Ishikawa (cell line): ENCODE measurements around the gene NEURL1.

ENCODE experiments used
- CEBPB ChIP-seq: IDR thresholded peaks from 2 replicates; pipeline ENCODE4 v1.6.1; 2012
- CREB1 ChIP-seq: IDR thresholded peaks from 2 replicates; pipeline ENCODE4 v1.6.1; 2012; ENCODE audit warnings: low read depth
- EGR1 ChIP-seq: IDR thresholded peaks from 2 replicates; pipeline ENCODE4 v1.6.1; 2012
- EP300 ChIP-seq: IDR thresholded peaks from 2 replicates; pipeline ENCODE4 v1.6.1; 2012; ENCODE audit warnings: borderline replicate concordance
- FOXM1 ChIP-seq: IDR thresholded peaks from 2 replicates; pipeline ENCODE4 v1.6.1; 2012; ENCODE audit warnings: low read depth, borderline replicate concordance
- NFIC ChIP-seq: IDR thresholded peaks from 2 replicates; pipeline ENCODE4 v1.6.1; 2012
- RAD21 ChIP-seq: IDR thresholded peaks from 2 replicates; pipeline ENCODE4 v1.6.1; 2012; ENCODE audit warnings: low read depth
- REST ChIP-seq: IDR thresholded peaks from 2 replicates; pipeline ENCODE4 v1.6.1; 2012; ENCODE audit warnings: low read depth, mild to moderate bottlenecking
- TAF1 ChIP-seq: IDR thresholded peaks from 2 replicates; pipeline ENCODE4 v1.6.1; 2012; ENCODE audit warnings: low read depth, mild to moderate bottlenecking
- TCF12 ChIP-seq: IDR thresholded peaks from 2 replicates; pipeline ENCODE4 v1.6.1; 2012; ENCODE audit warnings: low read depth
- TEAD4 ChIP-seq: IDR thresholded peaks from 2 replicates; pipeline ENCODE4 v1.6.1; 2012
- YY1 ChIP-seq: IDR thresholded peaks from 2 replicates; pipeline ENCODE4 v1.6.1; 2012; ENCODE audit warnings: low read depth
- ZBTB7A ChIP-seq: IDR thresholded peaks from 2 replicates; pipeline ENCODE4 v1.6.1; 2012; ENCODE audit warnings: low read depth
- TF ChIP-seq, protein P1 (sequence below): IDR thresholded peaks from 2 replicates; pipeline ENCODE4 v1.6.1; 2012

Gene NEURL1

GRCh38 chr10:103457176-103457712, 36.3 kb upstream of the NEURL1 start:
- TF ChIP-seq EGR1 (no peak), RAD21 (no peak), ZBTB7A (no peak), TCF12 (no peak)
- TF ChIP-seq, protein P1, sequence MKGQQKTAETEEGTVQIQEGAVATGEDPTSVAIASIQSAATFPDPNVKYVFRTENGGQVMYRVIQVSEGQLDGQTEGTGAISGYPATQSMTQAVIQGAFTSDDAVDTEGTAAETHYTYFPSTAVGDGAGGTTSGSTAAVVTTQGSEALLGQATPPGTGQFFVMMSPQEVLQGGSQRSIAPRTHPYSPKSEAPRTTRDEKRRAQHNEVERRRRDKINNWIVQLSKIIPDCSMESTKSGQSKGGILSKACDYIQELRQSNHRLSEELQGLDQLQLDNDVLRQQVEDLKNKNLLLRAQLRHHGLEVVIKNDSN = no peak

DNA sequence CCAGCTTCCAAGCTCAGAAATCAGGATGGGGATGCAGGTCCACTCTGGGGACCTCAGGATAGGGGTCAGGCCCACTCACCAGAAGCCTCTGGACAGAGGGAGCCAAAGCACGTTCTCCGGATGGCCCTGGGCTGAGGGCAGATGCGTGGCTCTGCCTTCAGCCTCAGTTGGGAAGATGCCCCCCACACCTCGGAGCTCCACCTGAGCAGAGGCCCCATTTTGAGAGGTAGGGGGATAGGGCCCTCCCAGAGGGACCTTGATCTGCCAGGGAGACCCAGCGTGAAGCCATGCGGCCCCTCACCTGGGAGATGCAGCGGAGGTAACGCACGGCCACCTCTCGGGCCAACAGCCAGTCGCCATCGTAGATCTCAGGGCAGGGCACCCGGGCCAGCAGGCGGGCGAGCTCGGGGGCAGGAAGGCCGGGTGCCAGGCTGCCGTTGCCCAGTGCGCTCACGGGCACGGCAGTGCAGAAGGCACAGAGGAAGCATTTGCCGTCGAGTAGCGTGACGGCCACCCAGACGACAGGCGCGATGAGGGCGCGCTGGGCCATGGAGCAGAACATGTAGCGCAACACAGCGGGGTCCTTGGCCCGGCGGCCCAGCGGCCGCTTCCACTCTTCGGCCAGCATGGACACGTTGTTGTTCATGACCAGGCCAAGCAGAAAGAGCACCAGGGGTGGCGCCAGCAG, 35.5 kb upstream of the NEURL1 start:
- TF ChIP-seq FOXM1 (no peak), TCF12 (no peak), TAF1 (no peak), ZBTB7A (no peak), CEBPB (no peak), NFIC (no peak), TEAD4 (no peak), EGR1 (no peak)
- TF ChIP-seq, protein P1 = no peak

GRCh38 chr10:103458720-103459119, 34.8 kb upstream of the NEURL1 start, which contains the start of gene CALHM1:
CALHM1 (minus strand) TSS chr10:103458900; CDS start chr10:103458751, 149 bp downstream.
- no peak for TF ChIP-seq REST
- TF ChIP-seq, protein P1 = peak; percentile 70

DNA sequence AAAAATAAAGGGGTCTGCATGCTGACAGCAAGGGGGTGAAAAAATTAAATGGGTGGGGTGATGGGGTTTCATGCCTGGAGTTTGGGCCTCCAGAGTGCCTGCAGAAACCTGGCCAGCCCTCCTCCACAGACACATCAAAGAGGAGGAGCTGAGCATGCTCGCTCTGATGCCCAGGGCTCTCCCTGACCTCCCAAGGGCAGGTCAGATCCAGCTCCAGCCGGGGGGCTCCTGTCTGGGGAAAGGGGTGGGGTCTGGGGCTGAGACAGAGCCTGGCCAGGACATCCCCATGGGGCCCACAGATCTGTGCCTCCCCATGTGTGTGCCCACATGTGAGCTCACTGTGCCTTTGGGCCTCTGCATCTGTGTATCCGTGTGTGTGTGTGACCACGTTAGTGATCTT, 33.9 kb upstream of the NEURL1 start:
- TF ChIP-seq TCF12 (no peak), TEAD4 (no peak), YY1 (no peak), RAD21 (no peak), ZBTB7A (no peak), EGR1 (no peak), FOXM1 (no peak), CREB1 (no peak), CEBPB (no peak), NFIC (no peak), EP300 (no peak), REST (no peak)
- TF ChIP-seq, protein P1 = no peak

- no peak for TF ChIP-seq ZBTB7A
- TF ChIP-seq REST = no peak
- no peak for TF ChIP-seq RAD21
- TF ChIP-seq, protein P1 = no peak
Observed at GRCh38 chr10:103463499-103463898, 30.0 kb upstream of the NEURL1 start.
